NB4 (cell line): ENCODE data around the gene WSCD1.

Source experiments
- DNase-seq: peaks from one replicate; pipeline ENCODE4 v3.0.0; 2010; ENCODE audit warnings: low read depth
- H3K4me3 ChIP-seq: one replicate; pipeline ENCODE4 v1.5.1; 2011; ENCODE audit warnings: mild to moderate bottlenecking, low read depth, low read length, moderate library complexity
- CTCF ChIP-seq: IDR thresholded peaks from one replicate; pipeline ENCODE4 v1.5.1; 2012; ENCODE audit warnings: low read depth, low read length
- MAX ChIP-seq: IDR thresholded peaks from 2 replicates; pipeline ENCODE4 v1.6.1; 2011; ENCODE audit warnings: low read depth, low read length
- MYC ChIP-seq: IDR thresholded peaks from 2 replicates; pipeline ENCODE4 v1.6.1; 2011; ENCODE audit warnings: low read depth, low read length
- POLR2A ChIP-seq: IDR thresholded peaks from 2 replicates; pipeline ENCODE4 v1.6.1; 2011; ENCODE audit warnings: mild to moderate bottlenecking; ENCODE audit not compliant: insufficient read length; ENCODE audit errors: extremely low read depth

The WSCD1 gene

GRCh38 chr17:6110088-6110487 is 39.9 kb downstream of the WSCD1 start:
- no peak overlapping the region for H3K4me3 ChIP-seq
- no peak for DNase-seq
- TF ChIP-seq CTCF, result no peak
- TF ChIP-seq MAX, result no peak
- TF ChIP-seq MYC, result no peak
- no peak for TF ChIP-seq POLR2A

- DNase-seq, result no peak
- TF ChIP-seq CTCF (no peak), POLR2A (no peak), MAX (no peak), MYC (no peak)
These were observed 40.4 kb downstream of the WSCD1 start for GRCh38 chr17:6110592-6110991.

GRCh38 chr17:6120351-6120750 is 50.2 kb downstream of the WSCD1 start:
- H3K4me3 ChIP-seq, result no peak overlapping the region
- TF ChIP-seq MYC (no peak), POLR2A (no peak), CTCF (no peak), MAX (no peak)
- no peak for DNase-seq

More at GRCh38 chr17:6110592-6110991, 40.4 kb downstream of the WSCD1 start:
- H3K4me3 ChIP-seq, result no peak overlapping the region

GRCh38 chr17:6124856-6125255 is 54.7 kb downstream of the WSCD1 start:
- H3K4me3 ChIP-seq, result no peak overlapping the region
- no peak for TF ChIP-seq CTCF
- no peak for TF ChIP-seq MYC
- TF ChIP-seq POLR2A, result no peak
- TF ChIP-seq MAX, result no peak
- DNase-seq, result no peak

GRCh38 chr17:6126768-6127167 is 56.6 kb downstream of the WSCD1 start:
- H3K4me3 ChIP-seq, result no peak overlapping the region
- DNase-seq, result no peak
- TF ChIP-seq MYC, result no peak
- no peak for TF ChIP-seq POLR2A
- TF ChIP-seq MAX, result no peak
- TF ChIP-seq CTCF, result no peak

- TF ChIP-seq MYC (no peak), MAX (no peak), POLR2A (no peak), CTCF (no peak)
These were observed 64.5 kb downstream of the WSCD1 start for GRCh38 chr17:6134721-6135120.

More at GRCh38 chr17:6134721-6135120, 64.5 kb downstream of the WSCD1 start:
- no peak overlapping the region for H3K4me3 ChIP-seq
- no peak for DNase-seq
